AG10803 (cell line): ENCODE results near the gene PCID2.

Source experiments
- DNase-seq: peaks from one replicate; pipeline ENCODE4 v3.0.0; 2010; ENCODE audit warnings: low read depth
- H3K4me3 ChIP-seq: 2 replicates; pipeline ENCODE4 v1.5.1; 2011; ENCODE audit warnings: mild to moderate bottlenecking, low read length, control low read depth
- TF ChIP-seq, protein P1 (sequence below): conservative IDR thresholded peaks from 2 replicates; pipeline ENCODE4 v1.5.1; 2011; ENCODE audit warnings: mild to moderate bottlenecking, low read length, control low read depth, inconsistent platforms

PCID2 gene

DNA sequence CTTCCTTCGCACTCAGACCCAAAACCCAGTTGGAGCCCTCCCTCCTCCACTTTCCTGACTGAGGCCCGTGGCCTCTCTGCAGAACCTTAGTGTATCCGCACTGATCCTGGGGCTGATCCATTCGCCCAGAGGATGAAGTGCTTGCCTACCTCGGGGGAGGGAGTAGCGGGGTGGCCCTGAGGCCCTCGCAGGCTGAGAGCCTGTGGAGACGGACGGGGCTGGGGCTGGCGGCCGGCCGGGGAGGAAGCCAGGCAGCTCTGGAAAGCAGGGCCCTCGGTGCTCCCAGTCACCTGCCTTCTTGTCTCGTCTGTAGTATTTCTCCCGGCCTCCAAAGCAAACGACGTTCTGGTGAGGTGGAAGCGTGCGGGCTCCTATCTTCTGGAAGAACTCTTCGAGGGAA is 48.8 kb downstream of the PCID2 start:
- no peak overlapping the region for H3K4me3 ChIP-seq
- no peak for DNase-seq
- TF ChIP-seq, protein P1, sequence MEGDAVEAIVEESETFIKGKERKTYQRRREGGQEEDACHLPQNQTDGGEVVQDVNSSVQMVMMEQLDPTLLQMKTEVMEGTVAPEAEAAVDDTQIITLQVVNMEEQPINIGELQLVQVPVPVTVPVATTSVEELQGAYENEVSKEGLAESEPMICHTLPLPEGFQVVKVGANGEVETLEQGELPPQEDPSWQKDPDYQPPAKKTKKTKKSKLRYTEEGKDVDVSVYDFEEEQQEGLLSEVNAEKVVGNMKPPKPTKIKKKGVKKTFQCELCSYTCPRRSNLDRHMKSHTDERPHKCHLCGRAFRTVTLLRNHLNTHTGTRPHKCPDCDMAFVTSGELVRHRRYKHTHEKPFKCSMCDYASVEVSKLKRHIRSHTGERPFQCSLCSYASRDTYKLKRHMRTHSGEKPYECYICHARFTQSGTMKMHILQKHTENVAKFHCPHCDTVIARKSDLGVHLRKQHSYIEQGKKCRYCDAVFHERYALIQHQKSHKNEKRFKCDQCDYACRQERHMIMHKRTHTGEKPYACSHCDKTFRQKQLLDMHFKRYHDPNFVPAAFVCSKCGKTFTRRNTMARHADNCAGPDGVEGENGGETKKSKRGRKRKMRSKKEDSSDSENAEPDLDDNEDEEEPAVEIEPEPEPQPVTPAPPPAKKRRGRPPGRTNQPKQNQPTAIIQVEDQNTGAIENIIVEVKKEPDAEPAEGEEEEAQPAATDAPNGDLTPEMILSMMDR, result no peak

DNA sequence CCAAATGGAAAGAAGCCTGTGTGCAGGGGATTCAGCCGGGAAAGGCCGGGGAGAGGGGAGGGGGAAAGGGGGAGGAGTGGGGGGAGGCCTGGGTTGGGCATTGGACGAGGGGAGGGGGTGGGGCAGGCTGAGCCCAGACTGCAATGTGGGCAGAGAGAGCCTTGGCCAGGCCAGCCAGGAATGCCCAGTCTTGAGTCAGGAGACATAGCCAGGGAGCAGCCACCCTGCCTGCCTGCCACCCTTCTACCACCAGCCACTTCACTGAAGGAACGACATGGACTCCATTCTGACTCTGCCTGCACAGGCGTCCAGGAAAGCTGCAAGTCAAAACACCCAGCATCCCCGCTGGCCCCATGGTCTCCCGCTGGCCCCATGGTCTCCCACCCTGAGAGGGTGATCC is 49.5 kb downstream of the PCID2 start:
- TF ChIP-seq, protein P1, result no peak
- H3K4me3 ChIP-seq, result no peak overlapping the region
- no peak for DNase-seq

GRCh38 chr13:113157929-113158747 is 50.3 kb downstream of the PCID2 start, which contains the start of gene PROZ:
TSS of gene PROZ (plus strand) at chr13:113158648. CDS start at chr13:113158661, 13 bp downstream.
- no peak for DNase-seq
- no peak within 1 kb of the TSS for H3K4me3 ChIP-seq
- TF ChIP-seq, protein P1, result no peak

GRCh38 chr13:113157206-113157928 is 51.1 kb downstream of the PCID2 start:
- DNase-seq, result no peak
- no peak overlapping the region for H3K4me3 ChIP-seq
- TF ChIP-seq, protein P1, result no peak

- TF ChIP-seq, protein P1, result no peak
- no peak for DNase-seq
- no peak overlapping the region for H3K4me3 ChIP-seq
These were observed 52.4 kb downstream of the PCID2 start for GRCh38 chr13:113155982-113156655.

DNA sequence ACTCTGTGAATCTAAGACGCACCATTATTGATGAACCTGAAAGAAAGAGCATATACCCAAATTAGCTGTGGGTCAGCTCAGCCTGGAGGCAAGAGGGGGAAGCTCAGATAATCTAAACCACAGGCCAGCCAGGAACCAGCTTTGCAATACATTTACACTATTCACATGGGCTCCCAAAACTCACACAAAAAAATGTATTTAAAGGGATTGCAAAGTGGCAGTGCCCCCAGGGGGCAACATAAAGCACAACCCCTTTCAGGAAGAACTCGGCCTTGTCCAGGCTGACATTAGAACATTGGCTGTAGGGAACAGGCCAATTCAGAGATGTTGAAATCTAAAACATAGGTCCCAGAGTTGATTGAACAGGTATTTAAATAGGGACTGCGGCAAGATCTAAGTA is 53.3 kb downstream of the PCID2 start:
- TF ChIP-seq, protein P1, result no peak
- DNase-seq, result no peak
- H3K4me3 ChIP-seq, result no peak overlapping the region
